ENCODE results near the gene RBKS.
A peak's percentile ranks its signal among the peaks of the same experiment; 100 is the strongest.

The RBKS gene

DNA sequence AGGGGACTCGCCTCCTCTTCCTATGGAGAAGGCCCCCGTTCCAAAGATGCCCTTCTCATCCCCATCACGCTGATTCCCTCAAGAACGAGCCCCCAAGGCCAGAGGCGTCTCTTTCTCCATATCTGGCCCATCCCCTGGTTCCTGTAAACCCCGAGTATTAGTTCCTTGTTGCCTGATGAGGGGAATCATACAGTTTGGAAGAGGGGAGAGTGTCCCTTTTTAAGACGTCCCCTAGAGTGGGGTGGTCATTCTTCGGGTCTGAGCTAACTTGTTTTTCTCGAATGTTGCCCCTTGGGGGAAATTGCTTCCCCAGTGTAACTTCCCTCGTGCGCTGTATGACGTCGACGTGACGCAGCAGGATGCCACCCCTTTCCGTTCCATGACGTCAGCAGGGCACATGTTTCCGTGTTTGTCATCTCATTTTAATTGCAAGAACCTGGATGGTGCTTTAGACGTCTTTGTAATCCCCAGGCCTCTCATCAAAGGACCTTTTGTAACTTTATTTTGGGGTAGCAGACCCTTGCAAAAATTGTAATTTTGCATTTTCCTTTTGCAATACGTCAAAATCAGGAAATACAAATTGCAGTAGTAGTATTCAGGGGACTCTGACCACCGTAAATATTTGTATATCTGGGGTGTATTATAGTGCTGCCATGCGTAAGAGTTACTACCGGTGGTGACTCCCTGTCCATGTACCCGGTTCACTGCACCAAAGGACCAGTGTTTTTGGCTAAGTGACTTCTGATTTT, 911 bp upstream of the RBKS start:
- peak overlapping the region; percentile 66 for H3K4me2 ChIP-seq (ENCODE audit: low read length)
- H3K14ac ChIP-seq (ENCODE audit: low read length), result peak overlapping the region; percentile 65
- H3K9me3 ChIP-seq (ENCODE audit: insufficient read depth, low read depth, low read length), result no peaks in the 10 kb centered on the region
- peak overlapping the region; percentile 79 for H3K9ac ChIP-seq (ENCODE audit: low read length)
- H2BK120ac ChIP-seq (ENCODE audit: insufficient read depth, low read length, poor library complexity), result peak overlapping the region; percentile 34
- peak overlapping the region; percentile 90 for H3K4me3 ChIP-seq (ENCODE audit: low read depth, low read length)
- H3K27me3 ChIP-seq (ENCODE audit: insufficient read depth, low read length), result no peaks in the 10 kb centered on the region
- peak overlapping the region; percentile 71 for H3K18ac ChIP-seq (ENCODE audit: low read length)
- peak overlapping the region; percentile 1 for H2BK5ac ChIP-seq (ENCODE audit: low read depth, low read length, poor library complexity)
- H4K8ac ChIP-seq (ENCODE audit: low read depth, low read length), result peak overlapping the region; percentile 81
- no peak overlapping the region for H3K23ac ChIP-seq (ENCODE audit: low read length)
- H3K36me3 ChIP-seq (ENCODE audit: control insufficient read depth in 1 of 2, insufficient read depth in 2 of 2, low read length in 2 of 2), result peaks cover 1% of the 10 kb centered on the region in 2 experiments
- no CpG with 5 or more reads among the region's 24 CpGs for WGBS (ENCODE audit: extremely low coverage, insufficient coverage, insufficient read length)
- H3K27ac ChIP-seq (ENCODE audit: low read depth, low read length), result peak overlapping the region; percentile 41
- peak overlapping the region; percentile 34 for H2BK12ac ChIP-seq (ENCODE audit: low read length)
- H3K79me1 ChIP-seq (ENCODE audit: low read length), result peaks cover 12% of the 10 kb centered on the region
- H3K79me2 ChIP-seq (ENCODE audit: control insufficient read depth, insufficient read depth, low read length, poor library complexity), result peaks cover 7% of the 10 kb centered on the region
- no peak overlapping the region for H2AK5ac ChIP-seq (ENCODE audit: low read length)
- peak; percentile 42 to 67 for DNase-seq
- H4K91ac ChIP-seq (ENCODE audit: low read depth, low read length), result peak overlapping the region; percentile 63
- H3K4ac ChIP-seq (ENCODE audit: low read depth, low read length), result peak overlapping the region; percentile 9
- H2AFZ ChIP-seq (ENCODE audit: insufficient read depth, low read length, poor library complexity), result peak overlapping the region; percentile 68
- H3K4me1 ChIP-seq (ENCODE audit: control insufficient read depth in 1 of 2, insufficient read depth in 2 of 2, low read length in 2 of 2), result peaks cover 0 to 6% of the 10 kb centered on the region in 2 experiments
- peak overlapping the region; percentile 49 for H4K12ac ChIP-seq (ENCODE audit: low read depth, low read length)

DNA sequence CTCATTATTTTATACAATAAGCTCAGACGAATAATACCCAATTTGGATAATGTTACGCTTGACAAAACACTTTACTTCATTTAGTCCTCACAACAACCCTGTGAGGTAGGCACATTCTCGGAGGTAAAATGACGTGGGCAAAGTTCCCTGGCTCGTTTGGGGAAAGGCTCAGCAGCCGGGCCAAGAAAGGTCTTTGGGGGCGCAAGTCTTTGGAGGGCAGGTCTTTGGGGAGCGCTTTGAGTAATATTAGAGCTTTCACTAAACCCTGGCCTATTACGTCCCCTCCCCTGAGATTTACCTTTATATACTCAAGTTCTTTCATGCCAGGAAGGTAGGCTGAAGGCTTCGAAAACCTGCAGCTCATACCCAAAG, 427 bp downstream of the RBKS start:
- Histone ChIP-seq H2BK5ac (ENCODE audit: low read depth, low read length, poor library complexity) (no peak overlapping the region), H3K79me2 (ENCODE audit: control insufficient read depth, insufficient read depth, low read length, poor library complexity) (peaks cover 7% of the 10 kb centered on the region), H3K4me1 (ENCODE audit: control insufficient read depth in 1 of 2, insufficient read depth in 2 of 2, low read length in 2 of 2) (peaks cover 0 to 6% of the 10 kb centered on the region in 2 experiments), H3K79me1 (ENCODE audit: low read length) (peaks cover 12% of the 10 kb centered on the region), H3K18ac (ENCODE audit: low read length) (peak overlapping the region; percentile 43), H4K91ac (ENCODE audit: low read depth, low read length) (peak overlapping the region; percentile 70), H3K9me3 (ENCODE audit: insufficient read depth, low read depth, low read length) (no peaks in the 10 kb centered on the region), H3K27ac (ENCODE audit: low read depth, low read length) (peak overlapping the region; percentile 92), H4K12ac (ENCODE audit: low read depth, low read length) (peak overlapping the region; percentile 58), H3K36me3 (ENCODE audit: control insufficient read depth in 1 of 2, insufficient read depth in 2 of 2, low read length in 2 of 2) (no peaks in the 10 kb centered on the region), H2AFZ (ENCODE audit: insufficient read depth, low read length, poor library complexity) (peak overlapping the region; percentile 90), H2BK120ac (ENCODE audit: insufficient read depth, low read length, poor library complexity) (peak overlapping the region; percentile 79), H3K4me2 (ENCODE audit: low read length) (peak overlapping the region; percentile 75), H4K8ac (ENCODE audit: low read depth, low read length) (peak overlapping the region; percentile 51), H2AK5ac (ENCODE audit: low read length) (no peak overlapping the region), H3K9ac (ENCODE audit: low read length) (peak overlapping the region; percentile 59), H3K14ac (ENCODE audit: low read length) (peak overlapping the region; percentile 27), H3K23ac (ENCODE audit: low read length) (no peak overlapping the region), H3K4me3 (ENCODE audit: low read depth, low read length) (peak overlapping the region; percentile 84), H3K4ac (ENCODE audit: low read depth, low read length) (peak overlapping the region; percentile 16), H3K27me3 (ENCODE audit: insufficient read depth, low read length) (no peaks in the 10 kb centered on the region), H2BK12ac (ENCODE audit: low read length) (no peak overlapping the region)
- peak in 1 of 2 donors; percentile 10 for DNase-seq
- WGBS (ENCODE audit: extremely low coverage, insufficient coverage, insufficient read length), result no CpG with 5 or more reads among the region's 10 CpGs

DNA sequence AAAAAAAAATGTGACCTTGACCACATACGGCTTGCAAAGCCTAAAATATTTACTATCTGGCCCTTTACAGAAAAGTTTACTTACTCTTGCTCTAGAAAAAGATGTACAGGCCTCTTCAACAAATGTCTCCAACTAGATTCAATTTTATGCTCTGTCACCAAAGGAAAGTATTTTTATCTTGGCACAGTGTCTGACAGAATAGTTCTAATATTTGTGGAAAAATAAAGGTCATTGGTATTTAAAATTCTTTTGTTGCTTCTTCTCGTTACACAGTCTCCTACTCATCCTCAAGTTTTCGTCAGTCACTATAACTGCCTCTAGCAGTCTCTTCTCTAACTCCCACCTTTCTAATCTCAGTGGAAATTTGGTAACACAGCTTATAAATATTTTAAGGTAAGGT, 1.4 kb downstream of the RBKS start:
- Histone ChIP-seq H3K4ac (ENCODE audit: low read depth, low read length) (no peak overlapping the region), H2AFZ (ENCODE audit: insufficient read depth, low read length, poor library complexity) (no peak overlapping the region), H3K9me3 (ENCODE audit: insufficient read depth, low read depth, low read length) (no peaks in the 10 kb centered on the region), H4K8ac (ENCODE audit: low read depth, low read length) (no peak overlapping the region), H2AK5ac (ENCODE audit: low read length) (no peak overlapping the region), H3K4me2 (ENCODE audit: low read length) (no peak overlapping the region), H3K14ac (ENCODE audit: low read length) (no peak overlapping the region), H3K79me1 (ENCODE audit: low read length) (peaks cover 12% of the 10 kb centered on the region), H2BK5ac (ENCODE audit: low read depth, low read length, poor library complexity) (no peak overlapping the region), H4K12ac (ENCODE audit: low read depth, low read length) (no peak overlapping the region), H3K4me3 (ENCODE audit: low read depth, low read length) (no peak overlapping the region), H3K4me1 (ENCODE audit: control insufficient read depth in 1 of 2, insufficient read depth in 2 of 2, low read length in 2 of 2) (peaks cover 0 to 6% of the 10 kb centered on the region in 2 experiments), H3K79me2 (ENCODE audit: control insufficient read depth, insufficient read depth, low read length, poor library complexity) (peaks cover 7% of the 10 kb centered on the region), H2BK120ac (ENCODE audit: insufficient read depth, low read length, poor library complexity) (no peak overlapping the region), H3K23ac (ENCODE audit: low read length) (no peak overlapping the region), H4K91ac (ENCODE audit: low read depth, low read length) (no peak overlapping the region), H3K36me3 (ENCODE audit: control insufficient read depth in 1 of 2, insufficient read depth in 2 of 2, low read length in 2 of 2) (no peaks in the 10 kb centered on the region), H3K27ac (ENCODE audit: low read depth, low read length) (no peak overlapping the region), H3K9ac (ENCODE audit: low read length) (no peak overlapping the region), H2BK12ac (ENCODE audit: low read length) (no peak overlapping the region), H3K18ac (ENCODE audit: low read length) (no peak overlapping the region), H3K27me3 (ENCODE audit: insufficient read depth, low read length) (no peaks in the 10 kb centered on the region)
- no CpG with 5 or more reads among the region's 3 CpGs for whole genome bisulfite sequencing (ENCODE audit: extremely low coverage, insufficient coverage, insufficient read length)
- no peak for DNase-seq

DNA sequence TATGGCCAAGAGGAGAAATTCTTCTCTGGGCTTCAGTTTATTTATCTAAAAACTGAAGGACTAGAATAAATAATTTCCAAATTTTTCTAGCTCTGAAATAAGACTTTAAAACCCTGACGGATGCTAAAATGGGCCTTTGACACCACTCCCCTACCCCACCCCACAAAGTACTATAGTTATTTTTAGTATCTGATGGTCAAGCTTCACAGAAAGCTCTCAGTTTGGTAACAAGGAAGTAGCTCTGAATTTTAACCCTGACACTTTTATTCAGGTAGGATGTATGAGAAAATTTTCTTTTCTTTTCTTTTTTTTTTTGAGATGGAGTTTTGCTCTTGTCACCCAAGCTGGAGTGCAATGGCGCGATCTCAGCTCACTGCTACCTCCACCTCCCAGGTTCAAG, 2.4 kb downstream of the RBKS start:
- Histone ChIP-seq H3K27ac (ENCODE audit: low read depth, low read length) (no peak overlapping the region), H3K18ac (ENCODE audit: low read length) (no peak overlapping the region), H3K79me1 (ENCODE audit: low read length) (peaks cover 12% of the 10 kb centered on the region), H3K4me3 (ENCODE audit: low read depth, low read length) (no peak overlapping the region), H3K9ac (ENCODE audit: low read length) (no peak overlapping the region), H3K36me3 (ENCODE audit: control insufficient read depth in 1 of 2, insufficient read depth in 2 of 2, low read length in 2 of 2) (no peaks in the 10 kb centered on the region), H3K4ac (ENCODE audit: low read depth, low read length) (no peak overlapping the region), H2AK5ac (ENCODE audit: low read length) (no peak overlapping the region), H3K27me3 (ENCODE audit: insufficient read depth, low read length) (no peaks in the 10 kb centered on the region), H2AFZ (ENCODE audit: insufficient read depth, low read length, poor library complexity) (no peak overlapping the region), H4K8ac (ENCODE audit: low read depth, low read length) (no peak overlapping the region), H3K79me2 (ENCODE audit: control insufficient read depth, insufficient read depth, low read length, poor library complexity) (peaks cover 7% of the 10 kb centered on the region), H2BK12ac (ENCODE audit: low read length) (no peak overlapping the region), H4K91ac (ENCODE audit: low read depth, low read length) (no peak overlapping the region), H3K4me1 (ENCODE audit: control insufficient read depth in 1 of 2, insufficient read depth in 2 of 2, low read length in 2 of 2) (peaks cover 0 to 6% of the 10 kb centered on the region in 2 experiments), H4K12ac (ENCODE audit: low read depth, low read length) (no peak overlapping the region), H3K23ac (ENCODE audit: low read length) (no peak overlapping the region), H2BK5ac (ENCODE audit: low read depth, low read length, poor library complexity) (no peak overlapping the region), H3K9me3 (ENCODE audit: insufficient read depth, low read depth, low read length) (no peaks in the 10 kb centered on the region), H3K4me2 (ENCODE audit: low read length) (no peak overlapping the region), H2BK120ac (ENCODE audit: insufficient read depth, low read length, poor library complexity) (no peak overlapping the region), H3K14ac (ENCODE audit: low read length) (no peak overlapping the region)
- no CpG with 5 or more reads among the region's 3 CpGs for WGBS (ENCODE audit: extremely low coverage, insufficient coverage, insufficient read length)
- DNase-seq, result no peak

Data from trophoblast cell (in vitro differentiated cells and primary cell).